K562 (cell line): ENCODE measurements around the gene ZNF620. TPM values are rescaled to one million over a fixed set of nuclear protein-coding genes. Genes with fewer than 3 reads are reported as not detected.
"Not testable (repeated sequence)": the region's sequence is repeated elsewhere in the genome, so short reads cannot be mapped to it uniquely, and the experiment has no call there.

Experiments
- ATAC-seq: fragments of 200-7000 bp; cut with Tn5 transposase; 3 replicates; pipeline ENCODE4 v1.9.1; 2020; ENCODE audit warnings: moderate library complexity
- BruUV-seq: library from RNA; stranded (reverse); fragments of 400-500 nt; replicated peaks from 2 replicates; lab custom pipeline; 2021; lab: Mats Ljungman, UMichigan
- CTCF ChIA-PET: fragments of 300-600 bp; formaldehyde crosslinking; extraction: SDS; loops from one replicate; lab custom pipeline; 2021; ENCODE audit warnings: low intra/inter-chr PET ratio; lab: Yijun Ruan, JAX
- POLR2A ChIA-PET: fragments of 300-600, 350-650 bp; sonication (Branson Sonifier 250); formaldehyde crosslinking; extraction: SDS; loops from one replicate; lab custom pipeline; 2021; ENCODE audit warnings: antibody characterized with exemption, inconsistent platforms; lab: Yijun Ruan, JAX
- DNase-seq, 4 experiments: peaks; one replicate each; pipeline versions ENCODE4 v3.0.0 to v3.0.0-alpha.2; 2011 to 2018; ENCODE audit warnings: low spot score in 3 of 4, mixed read lengths in 3 of 4; ENCODE audit errors: extremely low read depth in 1 of 4
- FAIRE-seq: peaks from 2 replicates; lab custom pipeline; 2011; peaks lifted over from hg19 to GRCh38; lab: Jason Lieb, UNC
- H2AFZ ChIP-seq: 2 replicates; pipeline ENCODE4 v1.6.0; 2011; ENCODE audit warnings: low read depth, low read length, control low read depth, inconsistent platforms
- H3K27ac ChIP-seq: fragments of 200-600 bp; 3 replicates; pipeline ENCODE4 v1.8.0; 2011; ENCODE audit warnings: low read depth, mild to moderate bottlenecking, control low read depth, inconsistent platforms, low read length, moderate library complexity, mixed read lengths; ENCODE audit errors: extremely low read depth
- H3K27me3 ChIP-seq, 2 experiments: fragments of 300-600 bp in 1 of 2; 2 replicates in 1 of 2; 3 replicates in 1 of 2; pipeline versions ENCODE4 v1.6.0 to v1.8.0; 2011; ENCODE audit warnings: inconsistent platforms in 2 of 2, low read length in 2 of 2, mild to moderate bottlenecking in 1 of 2, mixed read lengths in 1 of 2, moderate library complexity in 1 of 2; ENCODE audit not compliant: control insufficient read depth in 2 of 2, insufficient read depth in 2 of 2
- H3K36me3 ChIP-seq: fragments of 300-600 bp; 3 replicates; pipeline ENCODE4 v1.8.0; 2011; ENCODE audit warnings: mild to moderate bottlenecking, low read length, inconsistent platforms; ENCODE audit not compliant: control insufficient read depth, insufficient read depth
- H3K4me1 ChIP-seq, 2 experiments: fragments of 200-600 bp in 1 of 2; replicated peaks in 1 of 2; 2 replicates in 1 of 2; 3 replicates in 1 of 2; pipeline versions ENCODE4 v1.5.1 to v1.8.0; 2011; ENCODE audit warnings: inconsistent platforms in 2 of 2, low read length in 2 of 2, mild to moderate bottlenecking in 1 of 2, mixed read lengths in 1 of 2, moderate library complexity in 1 of 2; ENCODE audit not compliant: control insufficient read depth in 2 of 2, insufficient read depth in 2 of 2
- H3K4me2 ChIP-seq: 2 replicates; pipeline ENCODE4 v1.6.1; 2011; ENCODE audit warnings: low read length, control low read depth, inconsistent platforms, mixed read lengths; ENCODE audit not compliant: insufficient read depth
- H3K4me3 ChIP-seq: fragments of 200-600 bp; sonication (generic), shearing (Covaris generic); 2 replicates; pipeline ENCODE4 v1.5.1; 2016; ENCODE audit warnings: control low read depth, inconsistent platforms
- H3K79me2 ChIP-seq: fragments of 200-600 bp; 3 replicates; pipeline ENCODE4 v1.8.0; 2011; ENCODE audit warnings: low read length, inconsistent platforms; ENCODE audit not compliant: control insufficient read depth, insufficient read depth
- H3K9ac ChIP-seq, 2 experiments: 2 replicates each; pipeline versions ENCODE4 v1.6.0 to v1.6.1; 2011; ENCODE audit warnings: low read depth in 2 of 2, low read length in 2 of 2, control low read depth in 1 of 2, inconsistent platforms in 1 of 2, mild to moderate bottlenecking in 1 of 2, mixed read lengths in 1 of 2; ENCODE audit not compliant: insufficient read depth in 1 of 2
- H3K9me1 ChIP-seq: one replicate; pipeline ENCODE4 v1.6.0; 2011; ENCODE audit warnings: inconsistent platforms, mild to moderate bottlenecking, low read length, moderate library complexity; ENCODE audit not compliant: control insufficient read depth, insufficient read depth
- H3K9me3 ChIP-seq: replicated peaks from 2 replicates; pipeline ENCODE4 v1.5.1; 2011; ENCODE audit warnings: low read depth, low read length, inconsistent platforms; ENCODE audit not compliant: control insufficient read depth, insufficient read depth
- H4K20me1 ChIP-seq: replicated peaks from 2 replicates; pipeline ENCODE4 v1.6.1; 2011; ENCODE audit warnings: low read length, inconsistent platforms, mixed read lengths; ENCODE audit not compliant: control insufficient read depth, insufficient read depth
- FOXA3 ChIP-seq, 2 experiments: fragments of 450-650 bp in 1 of 2; sonication (generic) in 1 of 2; formaldehyde crosslinking; IDR thresholded peaks in 1 of 2; conservative IDR thresholded peaks in 1 of 2; 2 replicates each; pipeline versions ENCODE4 v1.4.0 to v1.8.0; 2020 to 2022; ENCODE audit warnings: mild to moderate bottlenecking in 2 of 2, missing genetic modification reagents in 1 of 2
- FOXK2 ChIP-seq, 2 experiments: fragments of 450-650 bp; IDR thresholded peaks in 1 of 2; conservative IDR thresholded peaks in 1 of 2; 2 replicates each; pipeline ENCODE4 v1.6.1; 2016; ENCODE audit warnings: low read depth in 2 of 2, mild to moderate bottlenecking in 1 of 2
- MEIS2 ChIP-seq: fragments of 450-650 bp; IDR thresholded peaks from 2 replicates; pipeline ENCODE4 v1.6.1; 2014; ENCODE audit warnings: mild to moderate bottlenecking; ENCODE audit not compliant: partially characterized antibody
- WGBS: fragments of 100-300 bp; shearing (Covaris generic); methylation state at CpG from one replicate; pipeline ENCODE4 v1.1.6; 2016; ENCODE audit warnings: low coverage, mixed read lengths; ENCODE audit not compliant: insufficient coverage; ENCODE audit errors: missing lambda C conversion rate; 5-methylcytosine and 5-hydroxymethylcytosine counted together
- in situ Hi-C: fragments of 300-500 bp; cut with MboI; formaldehyde crosslinking; loops from 4 replicates; pipeline ENCODE4 v1.15.0; 2018; ENCODE audit warnings: inconsistent platforms, mixed read lengths
- intact Hi-C: fragments of 100-400 bp; cut with micrococcal nuclease; formaldehyde crosslinking; loops from 2 replicates; pipeline ENCODE4 v1.14.2; 2022
- polyA plus RNA-seq, 8 experiments: library from polyadenylated mRNA; depleted of rRNA in 4 of 8; stranded (reverse) in 5 of 8; unstranded in 3 of 8; fragments of >200 nt; fragmentation: Nextera tagmentation in 2 of 8; fragmentation: Illumina TruSeq in 1 of 8; extraction: Ambion mirVana in 2 of 8; extraction: Trizol in 1 of 8; gene quantifications; 2 replicates each; pipeline versions ENCODE4 v1.2.1 to v1.2.3, GENCODE V29; 2011 to 2014; ENCODE audit warnings: inconsistent platforms in 1 of 8, missing spikeins in 1 of 8
- total RNA-seq, 7 experiments: library from RNA; depleted of rRNA in 6 of 7; stranded (reverse); fragments of >200 nt in 6 of 7; fragmentation: Illumina TruSeq in 2 of 7; extraction: Trizol in 2 of 7; gene quantifications; 2 replicates each; pipeline versions ENCODE4 v1.2.1 to v1.2.3, GENCODE V29; 2011 to 2021; ENCODE audit warnings: low replicate concordance in 1 of 7
- TF ChIP-seq, protein P1 (sequence below): fragments of 450-650 bp; IDR thresholded peaks from 2 replicates; pipeline ENCODE4 v1.6.1; 2016

The ZNF620 gene
- total and polyA plus RNA-seq, 9 of the 15 experiments (the other 6 are each of a cell fraction or from before 2014, with no cell fraction given) = 1.2 to 5.5 (median 3.3) TPM

- CTCF ChIA-PET, FAIRE-seq, H2AFZ ChIP-seq, H3K27me3 ChIP-seq, H3K4me1 ChIP-seq, H3K9me3 ChIP-seq, in situ Hi-C loops, H3K4me2 ChIP-seq, H3K9ac ChIP-seq, intact Hi-C loops, DNase-seq, POLR2A ChIA-PET, H3K9me1 ChIP-seq, H3K4me3 ChIP-seq, H3K79me2 ChIP-seq, H3K27ac ChIP-seq, ATAC-seq, H3K36me3 ChIP-seq, BruUV-seq, H4K20me1 ChIP-seq: not testable (repeated sequence)
- WGBS = 9% methylated on average over 5 of the region's 5 CpGs
- TF ChIP-seq, protein P1, sequence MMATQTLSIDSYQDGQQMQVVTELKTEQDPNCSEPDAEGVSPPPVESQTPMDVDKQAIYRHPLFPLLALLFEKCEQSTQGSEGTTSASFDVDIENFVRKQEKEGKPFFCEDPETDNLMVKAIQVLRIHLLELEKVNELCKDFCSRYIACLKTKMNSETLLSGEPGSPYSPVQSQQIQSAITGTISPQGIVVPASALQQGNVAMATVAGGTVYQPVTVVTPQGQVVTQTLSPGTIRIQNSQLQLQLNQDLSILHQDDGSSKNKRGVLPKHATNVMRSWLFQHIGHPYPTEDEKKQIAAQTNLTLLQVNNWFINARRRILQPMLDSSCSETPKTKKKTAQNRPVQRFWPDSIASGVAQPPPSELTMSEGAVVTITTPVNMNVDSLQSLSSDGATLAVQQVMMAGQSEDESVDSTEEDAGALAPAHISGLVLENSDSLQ = peak; percentile 55
- peak; percentile 27 for TF ChIP-seq MEIS2
- peak; percentile 59 to 61; a peak in 3 of 4 replicates for TF ChIP-seq FOXK2 (conservative IDR thresholded peaks at IDR 0.05 in 1 of 2, IDR thresholded peaks at IDR 0.05 in 1 of 2; ENCODE audit: low read depth in 2 of 2)
- TF ChIP-seq FOXA3 (CRISPR knock-in tag; conservative IDR thresholded peaks at IDR 0.05 in 1 of 2, IDR thresholded peaks at IDR 0.05 in 1 of 2) = peak in 1 of 2 experiments; percentile 43; a peak in 1 of 4 replicates
These were observed 59.8 kb downstream of the ZNF620 start for GRCh38 chr3:40565629-40566028.
